ENCODE measurements around the gene SLC5A2.

Gene SLC5A2

DNA sequence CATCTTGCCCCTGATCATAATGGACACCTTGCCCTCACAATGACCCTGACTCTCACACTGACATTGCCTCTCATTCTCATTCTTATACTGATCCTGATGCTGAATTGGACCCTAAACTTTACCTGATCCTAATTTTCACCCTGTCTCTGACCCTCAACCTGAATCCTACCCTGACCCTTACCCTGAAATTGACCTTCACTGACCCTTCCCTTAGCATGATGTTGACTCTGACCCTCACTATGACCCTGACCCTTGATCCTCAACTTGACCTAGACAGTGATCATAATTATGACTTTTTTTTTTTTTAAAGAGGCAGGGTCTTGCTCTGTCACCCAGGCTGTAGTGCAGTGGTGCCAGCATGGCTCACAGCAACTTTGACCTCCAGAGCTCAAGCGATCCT lies 48.2 kb downstream of the SLC5A2 start:
- no peaks in the 10 kb centered on the region for H3K9me3 Mint-ChIP-seq
- TF ChIP-seq CTCF (IDR thresholded peaks at IDR 0.05; ENCODE audit: unreplicated experiment in 3 of 3): no peak
- H3K27me3 Mint-ChIP-seq (ENCODE audit: low read depth): peaks cover 6% of the 10 kb centered on the region
- no peaks in the 10 kb centered on the region for H3K36me3 Mint-ChIP-seq (ENCODE audit: low read depth)
- H3K4me3 Mint-ChIP-seq: no peak overlapping the region
- H3K4me1 Mint-ChIP-seq: peaks cover 14% of the 10 kb centered on the region
- no peak overlapping the region for H3K27ac Mint-ChIP-seq

DNA sequence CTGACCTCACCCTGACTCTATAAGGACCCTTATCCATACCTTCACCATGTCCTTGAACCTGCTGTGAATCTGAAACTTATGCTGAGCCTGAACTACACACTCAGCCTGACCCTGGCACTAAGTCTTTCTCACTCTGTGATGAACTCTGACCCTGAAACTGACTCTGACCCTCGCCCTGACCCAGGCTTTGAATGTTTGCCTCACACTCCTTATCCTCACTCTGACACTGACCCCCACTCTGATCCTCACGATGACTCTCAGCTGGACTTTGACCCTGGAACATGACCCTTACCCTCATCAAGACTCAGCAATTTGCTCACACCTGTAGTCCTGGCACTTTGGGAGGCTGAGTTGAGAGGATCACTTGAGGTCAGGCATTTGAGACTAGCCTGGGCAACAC lies 49.2 kb downstream of the SLC5A2 start:
- H3K4me3 Mint-ChIP-seq: no peak overlapping the region
- peaks cover 14% of the 10 kb centered on the region for H3K4me1 Mint-ChIP-seq
- H3K36me3 Mint-ChIP-seq (ENCODE audit: low read depth): no peaks in the 10 kb centered on the region
- TF ChIP-seq CTCF (IDR thresholded peaks at IDR 0.05; ENCODE audit: unreplicated experiment in 3 of 3): no peak
- no peaks in the 10 kb centered on the region for H3K9me3 Mint-ChIP-seq
- H3K27ac Mint-ChIP-seq: no peak overlapping the region
- H3K27me3 Mint-ChIP-seq (ENCODE audit: low read depth): peaks cover 6% of the 10 kb centered on the region

DNA sequence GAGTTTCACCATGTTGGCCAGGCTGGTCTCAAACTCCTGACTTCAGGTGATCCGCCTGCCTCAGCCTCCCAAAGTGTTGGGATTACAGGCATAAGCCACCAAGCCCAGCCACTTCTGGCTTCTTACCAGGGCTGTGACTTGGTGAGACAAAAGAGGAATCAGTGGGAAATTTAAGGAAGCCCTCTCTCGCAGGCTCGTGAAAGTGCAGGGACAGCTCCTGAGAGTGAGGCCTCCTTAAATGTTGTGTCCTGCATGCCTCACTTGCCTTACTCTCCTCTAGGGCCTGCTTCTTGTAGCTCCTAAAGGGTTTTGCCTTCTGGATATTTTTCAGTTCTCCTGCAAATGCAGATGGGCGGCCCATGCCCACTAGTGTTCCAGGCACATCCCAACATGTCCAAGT lies 50.0 kb downstream of the SLC5A2 start:
- H3K27ac Mint-ChIP-seq: no peak overlapping the region
- peaks cover 6% of the 10 kb centered on the region for H3K27me3 Mint-ChIP-seq (ENCODE audit: low read depth)
- no peaks in the 10 kb centered on the region for H3K36me3 Mint-ChIP-seq (ENCODE audit: low read depth)
- H3K4me3 Mint-ChIP-seq: no peak overlapping the region
- no peak for TF ChIP-seq CTCF (IDR thresholded peaks at IDR 0.05; ENCODE audit: unreplicated experiment in 3 of 3)
- peaks cover 14% of the 10 kb centered on the region for H3K4me1 Mint-ChIP-seq
- no peaks in the 10 kb centered on the region for H3K9me3 Mint-ChIP-seq

DNA sequence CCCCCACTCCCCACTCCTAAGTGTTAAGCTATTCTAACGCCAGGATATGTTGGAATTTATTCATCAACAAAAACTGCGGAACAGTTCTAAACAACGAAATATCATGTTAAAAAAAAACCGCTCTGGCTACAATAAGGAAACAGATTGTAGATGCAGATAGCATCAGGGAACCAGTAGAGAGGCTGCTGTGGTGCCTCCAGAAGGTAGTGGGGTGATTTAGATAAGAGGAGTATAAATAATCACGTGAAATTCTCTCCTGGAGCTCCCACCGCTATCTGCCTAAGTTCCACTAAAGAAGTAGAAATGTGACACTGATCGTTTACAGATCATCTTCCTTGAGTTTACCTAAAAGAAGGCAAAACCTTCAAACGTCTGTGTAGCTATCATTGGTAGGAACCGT lies 52.8 kb downstream of the SLC5A2 start:
- peaks cover 16% of the 10 kb centered on the region for H3K27me3 Mint-ChIP-seq (ENCODE audit: low read depth)
- TF ChIP-seq CTCF (IDR thresholded peaks at IDR 0.05; ENCODE audit: unreplicated experiment in 3 of 3): no peak
- no peaks in the 10 kb centered on the region for H3K4me1 Mint-ChIP-seq
- no peaks in the 10 kb centered on the region for H3K36me3 Mint-ChIP-seq (ENCODE audit: low read depth)
- H3K27ac Mint-ChIP-seq: no peak overlapping the region
- H3K9me3 Mint-ChIP-seq: peaks cover 11% of the 10 kb centered on the region
- no peak overlapping the region for H3K4me3 Mint-ChIP-seq

- Mint-ChIP-seq H3K27me3 (ENCODE audit: low read depth) (peaks cover 16% of the 10 kb centered on the region), H3K27ac (no peak overlapping the region), H3K4me3 (no peak overlapping the region), H3K9me3 (peaks cover 13% of the 10 kb centered on the region), H3K36me3 (ENCODE audit: low read depth) (no peaks in the 10 kb centered on the region), H3K4me1 (no peaks in the 10 kb centered on the region)
- no peak for TF ChIP-seq CTCF (IDR thresholded peaks at IDR 0.05; ENCODE audit: unreplicated experiment in 3 of 3)
Observed at GRCh38 chr16:31536804-31537361, 54.0 kb downstream of the SLC5A2 start.
